GM15510 (cell line): Measurements from ENCODE around the gene ADGRF3.

Source experiments
- POLR2A ChIP-seq: IDR thresholded peaks from 3 replicates; pipeline ENCODE4 v1.6.1; 2011; ENCODE audit warnings: borderline replicate concordance; ENCODE audit not compliant: insufficient read length; ENCODE audit errors: extremely low read depth

The ADGRF3 gene

DNA sequence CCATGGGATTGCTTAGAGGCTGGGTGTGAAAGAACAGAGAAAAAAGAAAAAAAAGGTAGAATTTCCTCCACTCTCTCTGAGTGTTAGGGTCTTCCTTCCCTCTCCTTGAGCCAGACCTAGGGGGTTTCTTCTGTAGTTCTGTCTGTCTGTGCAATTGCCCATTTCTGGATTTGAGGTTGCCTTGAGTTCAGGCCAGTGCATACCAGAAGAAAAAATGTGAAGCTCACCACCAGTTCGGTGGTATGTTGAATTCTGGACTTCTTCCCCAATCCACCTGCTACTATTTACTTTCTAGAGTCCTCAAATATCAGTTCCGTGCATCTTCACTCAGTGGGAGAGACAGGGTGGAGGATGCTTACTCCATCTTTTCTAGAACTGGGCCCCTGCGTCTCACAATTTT, 16.0 kb downstream of the ADGRF3 start:
- no peak for TF ChIP-seq POLR2A

DNA sequence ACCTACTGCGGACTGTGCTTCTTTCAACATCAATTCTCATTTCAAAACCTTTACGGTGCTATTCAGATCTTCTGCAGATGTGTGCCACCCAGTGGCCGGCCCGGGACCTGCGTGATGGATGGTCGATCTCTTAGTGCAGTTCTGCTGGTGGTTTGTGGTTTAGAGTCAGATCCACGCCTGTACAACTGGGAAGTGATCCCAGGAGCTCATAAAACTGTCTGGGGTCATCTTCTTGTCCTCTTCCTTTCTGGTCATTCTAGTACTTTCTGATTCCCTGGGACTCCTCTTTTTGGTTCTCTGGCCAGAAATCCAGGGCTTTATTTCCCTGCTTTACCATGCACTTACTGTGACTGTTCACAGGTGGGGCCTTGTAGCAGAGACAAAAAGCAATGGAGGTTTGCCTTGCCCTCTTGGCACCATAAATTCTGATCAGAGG, 16.5 kb downstream of the ADGRF3 start:
- no peak for TF ChIP-seq POLR2A

DNA sequence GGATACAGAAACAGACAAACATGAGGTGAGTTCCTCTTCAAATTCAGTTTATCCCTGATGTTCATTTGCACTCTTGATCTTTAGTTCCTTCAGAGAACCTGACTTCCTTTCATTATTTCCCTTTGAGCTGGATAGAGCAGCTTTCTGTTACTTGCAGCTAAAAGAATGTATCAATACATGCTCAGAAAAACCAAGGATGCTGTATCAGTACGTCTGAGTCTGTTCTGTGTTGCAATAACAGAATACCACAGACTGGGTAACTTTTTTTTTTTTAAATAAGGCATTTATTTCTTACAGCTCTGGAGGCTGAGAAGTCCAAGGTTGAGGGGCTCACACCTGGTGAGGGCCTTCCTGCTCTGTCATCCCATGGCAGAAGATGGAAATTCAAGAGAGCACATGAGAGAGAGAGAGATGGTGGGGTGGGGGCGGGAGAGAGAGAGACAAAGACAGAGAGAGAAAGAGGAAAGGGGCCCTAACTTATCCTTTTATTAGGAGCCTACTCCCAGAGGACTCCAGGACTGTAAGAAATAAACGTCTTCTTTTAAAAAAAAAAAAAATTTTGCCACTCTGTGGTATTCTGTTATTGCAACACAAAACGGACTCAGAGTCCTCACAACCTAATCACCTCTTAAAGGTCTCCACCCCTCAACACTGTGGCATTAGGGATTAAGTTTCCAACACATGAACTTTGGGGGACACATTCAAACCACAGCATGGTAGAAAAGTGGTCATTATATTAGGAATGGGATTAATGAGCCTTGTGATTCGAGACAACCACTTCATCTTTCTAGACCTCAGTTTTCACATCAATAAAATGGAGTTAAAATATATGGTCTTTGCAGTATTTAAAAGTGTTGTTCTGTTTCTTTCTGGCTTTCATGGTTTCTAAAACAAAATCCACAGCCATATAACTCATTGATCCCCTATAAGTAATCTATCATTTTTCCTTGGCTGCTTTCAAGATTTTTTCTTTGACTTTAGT, 19.0 kb downstream of the ADGRF3 start:
- TF ChIP-seq POLR2A: no peak

DNA sequence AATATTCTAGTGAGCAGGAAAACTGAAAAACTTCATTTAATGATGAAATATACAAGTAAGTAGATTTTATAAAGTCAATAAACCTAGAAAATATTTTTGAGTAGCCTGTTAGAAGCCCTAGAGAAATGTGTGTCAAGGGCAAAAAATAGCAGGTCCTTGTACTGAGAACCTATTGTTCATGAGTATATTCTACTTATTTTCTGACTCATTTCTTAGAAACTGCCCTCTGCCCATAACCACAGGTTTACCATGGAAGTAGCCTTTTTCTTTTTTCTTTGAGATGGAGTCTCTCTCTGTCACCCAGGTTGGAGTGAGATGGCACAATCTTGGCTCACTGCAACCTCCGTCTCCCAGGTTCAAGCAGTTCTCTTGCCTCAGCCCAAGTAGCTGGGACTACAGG, 20.1 kb downstream of the ADGRF3 start:
- no peak for TF ChIP-seq POLR2A

DNA sequence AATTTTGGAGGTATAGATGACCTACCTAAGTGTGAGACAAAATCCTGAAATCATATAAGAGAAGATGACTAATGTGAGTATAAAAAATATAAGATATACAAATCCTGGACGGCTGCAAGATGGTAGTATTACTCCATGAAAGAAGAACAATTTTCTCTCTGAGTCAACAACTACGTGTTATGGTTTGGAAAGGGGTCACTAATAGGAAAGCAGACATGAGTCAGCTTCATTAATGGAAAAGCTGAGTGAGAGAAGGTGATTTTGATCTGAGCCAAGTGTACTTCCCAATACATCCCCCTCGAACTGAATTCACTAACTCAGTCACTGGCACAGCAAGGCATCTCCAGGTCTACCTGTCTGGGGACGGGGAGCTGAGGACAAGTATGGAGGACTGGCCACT, 20.7 kb downstream of the ADGRF3 start:
- no peak for TF ChIP-seq POLR2A

DNA sequence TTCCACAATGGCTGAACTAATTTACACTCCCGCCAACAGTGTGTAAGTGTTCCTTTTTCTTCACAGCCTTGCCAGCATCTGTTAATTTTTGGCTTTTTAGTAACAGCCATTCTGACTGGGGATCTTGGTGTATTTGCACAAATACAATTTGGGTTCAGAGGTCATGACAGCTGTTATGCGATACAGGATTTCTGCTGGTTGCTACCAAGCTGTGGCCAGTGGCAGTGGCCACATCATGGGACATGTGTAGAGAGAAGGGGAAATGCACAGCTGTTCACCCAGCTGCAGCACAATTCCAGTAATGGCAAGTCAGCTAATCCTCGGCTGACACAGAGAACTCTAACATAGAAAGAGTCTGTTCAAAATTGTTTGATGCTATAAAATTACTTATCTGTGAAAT, 21.7 kb downstream of the ADGRF3 start:
- no peak for TF ChIP-seq POLR2A

DNA sequence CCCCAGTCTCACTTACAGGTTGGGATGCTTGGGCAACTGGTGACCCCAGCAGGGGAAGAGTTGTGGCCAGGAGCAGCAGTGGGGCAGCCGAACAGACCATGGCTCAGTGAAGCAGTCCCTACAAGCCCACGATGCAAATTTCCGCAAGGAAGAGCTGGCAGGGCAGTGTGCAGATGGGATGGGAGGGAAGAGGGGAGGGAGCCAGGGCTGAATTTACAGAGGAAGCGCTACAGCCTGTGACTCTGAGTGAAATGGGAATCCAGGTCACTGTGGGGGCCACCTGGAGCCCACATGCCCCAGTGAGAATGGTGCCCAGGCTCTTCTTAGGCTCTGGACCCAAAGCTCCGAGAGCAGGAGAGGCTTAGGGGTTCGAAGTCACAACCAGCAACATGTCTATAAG, 27.6 kb downstream of the ADGRF3 start:
- no peak for TF ChIP-seq POLR2A

DNA sequence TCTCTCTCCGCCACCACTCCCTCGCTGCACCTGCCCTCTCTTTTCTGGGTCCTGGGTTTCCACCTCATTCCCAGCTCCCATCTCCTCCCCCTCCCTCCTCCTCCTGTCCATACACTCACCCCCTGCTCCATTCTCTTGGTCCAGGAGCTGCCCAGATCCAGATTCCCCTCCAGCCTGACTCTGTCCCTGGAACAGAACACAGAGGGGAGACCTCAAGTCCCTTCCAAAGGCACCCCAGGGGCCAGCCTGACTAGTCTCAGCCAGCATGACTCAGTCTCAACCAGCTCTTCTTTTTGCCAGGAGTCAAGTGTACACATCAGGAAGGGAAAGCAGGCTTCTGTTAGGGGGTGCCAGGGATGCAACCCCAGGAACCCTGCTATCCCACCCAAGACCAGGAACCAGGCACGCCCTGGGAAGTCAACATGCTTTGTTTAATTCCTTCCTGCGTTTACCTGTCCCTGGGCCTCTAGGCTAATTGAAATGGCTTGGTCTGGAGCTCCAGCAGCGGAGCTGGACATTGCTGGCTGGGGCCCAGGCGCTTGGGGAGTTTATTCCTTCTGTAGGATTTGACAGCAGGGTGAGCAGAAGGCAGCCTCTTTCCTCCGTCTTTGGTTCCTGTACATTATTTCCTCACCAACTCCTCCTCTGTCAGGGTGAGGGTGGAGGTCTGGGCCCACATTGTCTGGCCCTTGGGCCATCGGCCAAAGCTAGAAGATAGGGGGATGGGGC, 29.0 kb downstream of the ADGRF3 start:
- no peak for TF ChIP-seq POLR2A

DNA sequence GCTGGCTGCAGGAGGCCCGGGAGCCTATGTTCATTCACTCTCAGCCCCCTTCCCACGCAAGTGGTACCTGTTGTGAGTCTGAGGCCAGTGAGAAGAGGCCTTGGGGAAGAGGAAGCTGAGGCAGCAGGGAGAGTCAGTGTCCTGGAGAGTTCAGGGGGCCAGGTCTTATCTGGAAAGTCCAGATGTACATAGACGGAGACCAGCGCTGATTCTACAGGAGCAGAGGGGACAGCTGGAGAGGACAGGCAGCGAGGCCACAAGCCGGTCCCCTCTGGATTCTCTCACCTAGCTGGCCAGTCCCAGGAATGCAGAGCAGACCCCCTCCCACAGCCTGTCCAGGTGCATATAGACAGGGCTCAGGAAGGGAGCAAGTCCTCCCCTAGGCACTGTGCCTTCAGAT, 29.7 kb downstream of the ADGRF3 start:
- TF ChIP-seq POLR2A: no peak

DNA sequence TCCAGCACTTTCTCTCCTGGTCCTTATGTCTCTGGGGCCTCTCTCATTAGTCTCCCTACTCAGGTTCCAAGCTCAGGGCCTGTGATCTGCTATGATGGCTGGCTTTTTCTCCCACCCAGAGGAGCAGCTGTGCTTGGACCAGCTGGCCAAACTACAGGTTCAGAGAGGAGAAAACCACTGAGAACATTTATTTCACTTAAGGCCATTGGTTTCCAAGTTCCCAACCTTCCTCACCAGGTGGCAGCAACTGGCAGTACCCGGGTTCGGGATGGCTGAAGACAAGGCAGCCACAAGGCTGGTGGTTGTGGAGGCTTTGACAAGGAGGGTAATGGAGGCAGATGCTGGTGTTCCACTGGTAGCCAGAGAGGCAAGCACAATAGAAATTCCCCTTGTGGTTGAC, 30.5 kb downstream of the ADGRF3 start:
- TF ChIP-seq POLR2A: no peak

DNA sequence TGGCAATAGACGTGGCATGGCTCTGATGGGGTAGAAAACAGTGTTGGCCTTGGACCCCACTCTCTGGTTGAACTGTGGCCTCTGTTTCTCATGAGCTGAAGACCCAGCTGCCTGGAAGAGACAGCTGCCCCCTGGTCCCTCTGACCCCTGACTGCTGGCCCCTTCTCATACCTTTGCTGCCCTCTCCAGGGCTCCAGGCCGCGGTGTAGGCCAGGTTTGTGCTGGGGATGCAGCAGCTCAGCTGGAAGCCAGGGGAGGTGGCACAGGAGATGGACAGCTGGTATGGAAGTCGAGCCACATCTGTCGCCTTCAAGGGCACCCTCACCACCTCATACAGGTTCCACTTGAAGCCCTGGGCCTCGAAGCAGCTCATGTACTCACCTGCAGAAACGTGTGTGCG, 32.3 kb downstream of the ADGRF3 start:
- TF ChIP-seq POLR2A: no peak

DNA sequence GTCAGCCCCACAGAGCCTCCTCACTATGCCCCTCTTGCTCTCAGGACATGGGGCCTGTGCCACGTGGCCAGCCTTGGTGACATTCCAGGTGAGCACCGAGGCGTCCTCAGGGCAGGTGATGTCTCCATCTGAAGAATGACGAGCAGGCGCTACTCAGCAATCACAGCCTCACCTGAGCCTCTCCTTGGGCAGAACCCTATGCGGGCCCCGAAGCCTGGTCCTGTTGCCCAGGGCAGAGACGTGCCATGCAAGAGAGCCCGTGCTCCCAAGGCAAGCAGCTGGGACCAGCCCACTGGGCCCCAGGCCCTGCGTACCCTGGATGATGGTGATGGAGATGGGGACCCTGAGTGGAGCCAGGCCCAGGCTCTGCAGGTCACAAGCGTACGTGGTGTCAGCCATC, 33.1 kb downstream of the ADGRF3 start:
- no peak for TF ChIP-seq POLR2A

DNA sequence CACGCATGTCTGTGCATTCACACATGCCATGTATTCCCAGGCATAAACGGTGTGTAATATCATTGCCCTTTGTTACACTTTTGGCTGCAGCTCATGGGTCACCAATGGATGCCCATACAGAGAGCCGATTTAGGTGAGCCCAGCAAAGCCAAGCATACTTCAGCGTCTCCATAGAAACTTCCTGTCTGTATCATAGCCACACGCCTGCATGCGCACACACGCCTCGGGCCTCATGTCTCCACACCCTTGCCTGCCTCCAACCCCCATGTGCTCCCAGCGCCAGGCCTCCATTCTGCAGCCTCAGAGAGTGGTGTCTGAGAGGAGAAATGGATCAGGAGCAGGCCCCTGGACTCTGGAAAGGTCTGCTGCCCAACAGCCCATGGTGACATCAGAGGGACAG, 34.1 kb downstream of the ADGRF3 start:
- TF ChIP-seq POLR2A: no peak

DNA sequence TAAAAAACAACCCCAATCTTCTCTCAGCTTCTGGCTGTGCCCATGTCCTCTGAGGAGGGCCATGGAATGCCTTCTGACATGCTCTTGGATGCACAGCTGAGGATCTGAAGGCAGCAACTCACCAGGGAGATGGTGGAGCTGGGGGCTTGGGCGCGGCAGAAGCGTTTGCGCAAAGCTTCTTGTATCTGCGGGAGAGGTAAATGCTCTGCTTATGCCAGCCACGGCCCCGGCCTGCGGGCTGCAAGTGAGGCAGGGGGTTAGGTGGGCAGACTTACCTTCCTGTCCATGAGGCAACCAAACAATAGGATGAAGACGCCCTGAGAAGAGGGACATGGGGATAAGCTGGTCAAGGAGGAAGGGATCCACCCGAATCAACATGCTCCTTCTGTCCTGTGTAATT, 36.7 kb downstream of the ADGRF3 start:
- no peak for TF ChIP-seq POLR2A

DNA sequence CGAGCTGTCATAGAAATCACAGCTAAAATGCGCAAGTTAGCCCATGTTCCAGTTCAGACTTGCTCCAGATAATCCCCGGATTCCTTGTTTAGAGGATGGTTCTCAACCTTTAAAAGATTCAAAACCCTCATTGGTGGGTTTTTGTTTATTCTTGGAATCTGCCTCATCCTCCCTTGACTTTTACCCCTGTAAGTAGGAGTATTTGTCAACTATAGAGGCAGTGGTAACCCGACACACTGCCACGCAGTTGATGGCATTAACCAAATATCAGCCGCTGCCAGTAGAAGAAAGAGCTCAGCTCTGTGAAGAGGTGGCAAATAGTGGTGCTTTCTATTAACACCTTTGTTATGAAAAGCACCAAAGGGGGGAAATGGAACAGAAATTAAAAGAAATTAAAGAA, 41.0 kb downstream of the ADGRF3 start:
- no peak for TF ChIP-seq POLR2A

DNA sequence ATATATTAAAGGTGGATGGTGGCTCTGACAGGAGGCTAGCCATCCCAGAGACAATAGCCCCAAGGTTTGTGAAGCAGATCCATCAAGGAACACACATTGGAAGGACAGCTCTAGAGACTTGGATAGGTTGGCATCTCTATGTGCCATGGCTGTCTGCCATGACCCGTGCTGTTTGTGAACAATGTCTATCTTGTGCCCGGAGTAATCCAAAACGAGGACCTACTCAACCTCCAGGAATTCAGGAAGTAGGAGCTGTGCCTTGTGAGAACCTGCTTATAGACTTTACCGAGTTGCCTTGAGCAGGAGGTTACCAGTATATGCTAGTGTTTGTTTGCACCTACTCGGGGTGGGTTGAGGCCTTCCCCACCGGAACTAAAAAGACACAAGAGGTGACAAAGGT, 43.7 kb downstream of the ADGRF3 start:
- TF ChIP-seq POLR2A: no peak
